OCI-M2 (cell line): ENCODE measurements around the gene CNTD1.

Source experiments
- DNase-seq: peaks from one replicate; lab custom pipeline; 2025; ENCODE audit not compliant: unreplicated experiment; lab: John Stamatoyannopoulos, UW

The CNTD1 gene

GRCh38 chr17:42779304-42779935 is 19.2 kb upstream of the CNTD1 start:
- DNase-seq, result no peak

- peak; percentile 44 for DNase-seq
These were observed 18.5 kb upstream of the CNTD1 start, which contains the start of gene WNK4 for GRCh38 chr17:42779936-42780850. Gene WNK4, plus strand, starts transcription at chr17:42780610. Its CDS starts 89 bp downstream, at chr17:42780699.

DNA sequence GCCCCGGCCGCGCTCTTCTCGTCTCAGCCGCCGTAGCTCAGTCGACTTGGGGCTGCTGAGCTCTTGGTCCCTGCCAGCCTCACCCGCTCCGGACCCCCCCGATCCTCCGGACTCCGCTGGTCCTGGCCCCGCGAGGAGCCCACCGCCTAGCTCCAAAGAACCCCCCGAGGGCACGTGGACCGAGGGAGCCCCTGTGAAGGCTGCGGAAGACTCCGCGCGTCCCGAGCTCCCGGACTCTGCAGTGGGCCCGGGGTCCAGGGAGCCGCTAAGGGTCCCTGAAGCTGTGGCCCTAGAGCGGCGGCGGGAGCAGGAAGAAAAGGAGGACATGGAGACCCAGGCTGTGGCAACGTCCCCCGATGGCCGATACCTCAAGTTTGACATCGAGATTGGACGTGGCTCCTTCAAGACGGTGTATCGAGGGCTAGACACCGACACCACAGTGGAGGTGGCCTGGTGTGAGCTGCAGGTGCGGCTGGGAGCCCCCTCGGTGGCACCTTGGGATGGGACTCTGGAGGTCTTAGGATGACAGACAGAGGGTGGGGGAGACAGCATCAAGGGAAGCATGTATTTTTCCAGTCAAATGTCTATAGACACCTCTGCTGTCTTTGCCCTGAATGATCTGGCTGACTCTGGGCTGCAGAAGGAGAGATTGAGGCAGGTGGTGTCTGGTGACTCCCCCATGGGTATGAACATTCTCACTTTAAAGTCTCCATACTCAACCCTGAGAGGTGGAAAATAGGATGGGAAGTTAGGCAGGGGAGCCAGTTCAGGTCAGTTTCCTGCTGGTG is 17.6 kb upstream of the CNTD1 start:
- DNase-seq, result no peak

DNA sequence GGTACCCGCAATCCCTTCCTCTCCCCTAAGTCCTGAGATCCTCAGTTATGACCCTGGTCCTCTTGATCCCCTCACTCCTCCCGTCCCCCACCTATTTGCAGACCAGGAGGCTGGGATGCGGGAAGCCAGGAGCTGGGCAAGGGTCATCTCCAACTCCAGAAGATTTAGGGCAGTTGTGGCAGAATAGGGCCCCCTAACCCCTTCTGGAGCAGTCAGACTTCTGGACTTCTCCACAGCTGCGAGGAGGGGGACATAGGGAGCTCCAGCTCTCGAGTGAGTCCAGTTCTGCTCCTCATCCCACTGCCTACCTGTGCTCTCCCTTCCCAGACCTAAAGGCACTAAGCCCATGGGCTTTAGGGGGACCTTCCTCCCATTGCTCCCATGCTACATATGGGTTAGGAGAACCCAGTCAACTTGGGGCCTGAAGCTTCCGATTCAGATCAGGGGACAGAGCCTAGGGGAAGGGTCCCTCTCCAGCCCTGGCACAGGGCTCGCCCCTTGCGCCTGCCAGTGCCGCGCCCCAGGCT is 17.0 kb upstream of the CNTD1 start:
- no peak for DNase-seq

DNA sequence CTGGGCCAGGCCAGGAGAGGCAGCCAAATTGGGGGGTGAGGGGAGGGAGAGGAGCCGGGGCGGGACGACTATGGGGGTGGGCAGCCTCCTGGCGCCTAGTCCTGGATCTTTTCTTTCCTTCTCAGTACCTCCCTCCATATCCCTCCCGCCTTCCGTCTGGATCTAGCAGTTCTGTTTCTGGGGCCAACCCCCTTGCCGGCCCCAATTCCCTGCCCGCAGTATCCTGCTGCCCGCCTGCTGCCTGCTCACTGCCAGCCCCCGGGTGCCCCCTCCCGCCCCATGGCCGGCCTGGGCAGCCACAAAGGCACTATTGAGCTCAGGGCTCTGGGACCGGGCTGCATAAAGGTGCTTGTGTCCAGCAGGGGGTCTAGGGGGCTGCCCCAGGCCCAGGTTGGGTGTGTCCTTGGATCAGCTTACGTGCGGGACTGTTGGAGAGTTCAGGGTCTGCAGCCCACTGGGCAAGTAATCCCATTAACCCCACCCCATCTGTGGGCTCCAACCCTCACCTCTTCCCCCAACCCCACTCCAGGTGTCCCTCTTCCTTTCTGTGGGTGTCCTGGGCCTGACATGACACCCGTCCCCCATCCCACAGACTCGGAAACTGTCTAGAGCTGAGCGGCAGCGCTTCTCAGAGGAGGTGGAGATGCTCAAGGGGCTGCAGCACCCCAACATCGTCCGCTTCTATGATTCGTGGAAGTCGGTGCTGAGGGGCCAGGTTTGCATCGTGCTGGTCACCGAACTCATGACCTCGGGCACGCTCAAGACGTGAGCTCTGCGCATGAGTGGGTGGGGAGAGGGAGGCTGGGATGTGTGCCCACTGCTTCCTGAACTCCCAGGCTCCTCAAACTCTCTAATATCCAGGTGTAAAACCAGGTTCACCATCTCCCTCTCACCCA is 16.2 kb upstream of the CNTD1 start:
- no peak for DNase-seq

DNA sequence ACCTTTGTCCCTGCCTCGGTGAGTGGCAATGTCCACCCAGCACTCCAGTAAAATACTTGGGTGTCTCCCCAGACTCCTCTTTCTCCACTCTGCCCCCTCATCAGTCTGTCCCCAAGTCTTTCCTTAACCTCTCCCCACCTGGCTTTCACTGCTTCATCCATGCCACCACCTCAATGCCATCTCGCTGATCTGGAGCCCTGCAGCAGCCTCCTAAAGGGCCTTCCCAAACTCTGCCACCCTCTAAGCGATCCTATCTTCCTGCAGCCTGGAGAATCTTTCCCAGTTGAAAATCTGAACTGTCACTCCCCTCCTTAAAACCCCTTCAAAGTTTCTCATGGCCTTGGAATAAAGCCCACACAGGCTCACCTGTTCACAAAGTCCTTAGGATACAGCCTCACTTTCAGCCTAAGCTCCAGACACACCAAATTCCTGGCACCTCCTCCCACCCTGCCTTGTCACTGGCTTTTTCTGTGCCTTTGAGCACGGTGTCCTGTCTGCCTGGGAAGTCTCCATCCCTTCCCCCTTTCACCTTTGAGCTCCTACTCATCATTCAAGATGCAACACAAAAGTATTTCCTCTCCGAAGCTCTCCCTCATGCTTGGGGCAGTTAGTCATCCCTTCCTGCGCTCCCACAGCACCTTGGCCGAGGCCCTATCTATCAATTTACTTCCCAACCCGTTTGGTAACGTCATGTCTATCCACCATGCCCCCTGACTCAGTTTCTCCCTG is 15.4 kb upstream of the CNTD1 start:
- DNase-seq, result no peak

GRCh38 chr17:42783791-42784138 is 14.9 kb upstream of the CNTD1 start:
- no peak for DNase-seq

DNA sequence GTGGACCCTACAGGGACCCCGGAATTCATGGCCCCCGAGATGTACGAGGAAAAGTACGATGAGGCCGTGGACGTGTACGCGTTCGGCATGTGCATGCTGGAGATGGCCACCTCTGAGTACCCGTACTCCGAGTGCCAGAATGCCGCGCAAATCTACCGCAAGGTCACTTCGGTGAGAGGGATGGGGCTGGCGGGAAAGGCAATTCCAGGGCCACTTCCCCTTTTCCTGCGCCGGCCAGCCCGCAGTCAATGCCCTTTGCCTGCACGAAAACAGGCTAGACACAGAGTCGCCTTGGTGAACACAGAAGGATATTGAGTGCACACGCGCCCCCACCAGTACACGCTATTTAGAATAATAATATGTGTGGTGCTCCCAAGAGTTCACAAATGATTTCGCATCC is 14.3 kb upstream of the CNTD1 start:
- no peak for DNase-seq

- DNase-seq, result no peak
These were observed 13.7 kb upstream of the CNTD1 start for GRCh38 chr17:42784811-42785592.

- DNase-seq, result no peak
These were observed 11.4 kb upstream of the CNTD1 start for GRCh38 chr17:42787266-42787665.

DNA sequence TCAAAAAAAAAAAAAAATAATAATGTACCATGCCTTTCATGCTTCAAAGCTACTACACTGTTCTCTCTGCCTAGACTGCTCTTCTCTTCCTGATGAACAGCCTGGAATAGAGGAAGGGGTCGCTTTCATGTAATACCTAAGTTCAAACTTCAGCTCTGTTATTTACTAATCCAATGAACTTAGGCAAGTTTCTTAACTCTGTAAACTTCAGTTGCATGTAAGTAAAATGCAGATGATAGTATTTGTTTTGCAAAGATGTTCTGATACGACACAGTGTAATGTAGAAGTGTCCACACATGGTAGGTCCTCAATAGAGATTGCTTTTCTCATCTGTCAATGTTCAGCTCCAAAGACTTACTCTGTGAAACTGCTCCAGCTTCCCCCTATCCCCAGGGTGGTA is 6.7 kb upstream of the CNTD1 start:
- DNase-seq, result no peak

- DNase-seq, result no peak
These were observed 6.1 kb upstream of the CNTD1 start for GRCh38 chr17:42792545-42792944.

GRCh38 chr17:42795061-42795460 is 3.6 kb upstream of the CNTD1 start:
- DNase-seq, result no peak

GRCh38 chr17:42795465-42795864 is 3.2 kb upstream of the CNTD1 start:
- no peak for DNase-seq

DNA sequence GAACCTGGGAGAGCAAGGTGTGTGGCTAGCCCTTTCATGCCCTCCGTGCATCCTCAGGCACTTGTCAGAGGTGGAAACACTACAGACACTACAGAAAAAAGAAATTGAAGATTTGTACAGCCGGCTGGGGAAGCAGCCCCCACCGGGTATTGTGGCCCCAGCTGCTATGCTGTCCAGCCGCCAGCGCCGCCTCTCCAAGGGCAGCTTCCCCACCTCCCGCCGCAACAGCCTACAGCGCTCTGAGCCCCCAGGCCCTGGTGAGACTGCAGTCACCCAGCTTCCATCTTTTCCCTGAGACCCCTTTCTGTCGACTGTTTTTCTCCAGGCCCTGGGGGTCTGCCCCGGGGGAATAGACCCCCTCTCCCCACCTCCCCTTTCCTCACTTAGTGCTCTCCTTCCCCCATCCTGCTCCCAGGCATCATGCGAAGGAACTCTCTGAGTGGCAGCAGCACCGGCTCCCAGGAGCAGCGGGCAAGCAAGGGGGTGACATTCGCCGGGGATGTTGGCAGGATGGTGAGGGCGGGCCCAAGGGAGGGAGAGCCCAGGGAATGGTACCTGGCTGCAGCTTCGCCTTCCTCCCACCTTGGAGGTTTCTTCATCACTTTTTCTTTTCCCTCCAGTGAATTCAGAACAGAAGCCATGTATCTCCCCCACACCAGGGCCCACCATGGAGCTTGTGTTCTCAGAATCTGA is 2.4 kb upstream of the CNTD1 start:
- DNase-seq, result no peak

DNA sequence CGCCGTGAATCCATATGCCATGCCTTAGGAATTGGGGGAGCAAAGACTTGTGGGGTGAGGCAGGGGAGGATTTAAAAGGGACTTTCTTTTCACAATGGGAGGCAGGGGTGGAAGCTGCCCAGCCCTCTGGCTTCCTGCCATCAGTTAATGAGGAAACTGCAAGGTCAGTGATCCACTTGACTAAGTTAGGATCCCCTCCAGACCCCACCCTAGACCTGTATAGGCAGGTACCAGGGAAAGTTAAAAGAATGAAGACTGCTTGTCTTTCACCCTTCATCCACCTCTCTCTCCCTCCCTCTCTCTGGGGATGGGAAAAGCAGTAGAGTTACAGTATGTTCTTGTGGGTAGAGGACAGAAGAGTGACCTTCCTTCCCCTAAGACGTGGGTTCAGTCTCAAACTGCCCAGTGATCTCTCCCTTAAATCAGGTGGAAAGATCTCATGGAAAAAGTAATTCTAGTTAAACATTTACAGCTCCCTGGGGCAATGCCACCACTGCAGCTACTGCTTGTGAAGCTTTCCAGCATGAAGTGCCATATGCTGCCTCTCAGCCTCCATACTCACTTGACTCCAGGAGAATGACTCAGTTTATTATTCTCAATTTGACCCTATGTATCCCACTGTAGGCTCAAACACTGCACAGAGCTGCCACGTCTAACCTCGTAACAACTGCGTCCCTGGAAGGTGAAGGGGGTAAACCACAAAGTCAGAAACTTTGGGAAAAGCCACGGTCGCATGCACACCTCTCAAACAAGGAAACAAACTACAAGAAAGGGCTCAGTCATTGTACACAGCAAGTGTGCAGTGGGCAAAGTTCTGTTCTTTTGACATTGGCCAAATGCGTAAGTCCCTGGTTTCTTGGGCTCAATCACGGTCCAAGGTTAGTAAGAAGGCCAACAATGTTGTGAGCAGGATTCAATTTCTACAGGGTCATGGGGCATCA is 1.3 kb upstream of the CNTD1 start:
- no peak for DNase-seq

DNA sequence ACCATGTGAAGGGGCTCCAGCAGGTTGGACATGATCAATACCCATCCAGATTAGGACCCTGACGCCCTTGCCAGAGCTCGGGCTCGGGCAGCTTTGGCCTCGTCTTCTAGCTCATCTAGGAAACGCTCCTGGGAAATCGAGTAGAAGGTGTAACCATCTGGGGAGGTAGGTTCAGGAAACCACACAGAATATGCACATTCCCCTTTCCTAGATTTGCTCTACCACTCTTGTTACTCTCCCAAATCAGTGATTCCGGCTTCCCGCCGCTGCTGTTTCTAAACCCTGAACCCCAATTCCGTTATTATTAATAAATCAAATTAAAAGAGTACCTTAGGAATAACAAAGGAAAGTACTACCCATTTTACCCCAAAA is 664 bp upstream of the CNTD1 start:
- DNase-seq, result no peak
